HTERT RPE-1 (cell line): Measurements from ENCODE around the gene RBM45.
"Not testable (repeated sequence)": the region's sequence is repeated elsewhere in the genome, so short reads cannot be mapped to it uniquely, and the experiment has no call there.

ENCODE experiments used
- in situ Hi-C: fragments of 300-500 bp; cut with MboI; formaldehyde crosslinking; loops from 4 replicates; pipeline ENCODE4 v1.14.3; 2020; ENCODE audit warnings: low sequenced_read_pairs

RBM45 gene

DNA sequence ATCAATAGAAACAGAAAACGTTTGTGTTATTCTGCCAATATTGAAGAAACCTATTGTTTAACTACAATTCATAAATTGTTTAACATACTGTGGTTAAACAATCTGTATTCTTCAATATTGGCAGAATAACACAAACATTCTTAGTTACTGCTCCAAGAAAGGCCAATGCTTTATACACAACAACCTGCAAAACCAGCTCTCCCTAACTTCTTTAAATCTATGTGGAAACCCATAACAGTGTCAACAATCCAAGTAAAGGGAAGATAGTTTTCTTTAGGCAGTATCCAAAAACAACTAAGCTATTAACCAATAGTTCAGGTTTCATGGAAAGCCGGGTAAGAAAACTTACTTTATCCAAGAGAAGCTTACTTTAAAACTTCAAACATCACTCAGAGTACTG lies 6.2 kb upstream of the RBM45 start:
- in situ Hi-C loops: no loop called here

DNA sequence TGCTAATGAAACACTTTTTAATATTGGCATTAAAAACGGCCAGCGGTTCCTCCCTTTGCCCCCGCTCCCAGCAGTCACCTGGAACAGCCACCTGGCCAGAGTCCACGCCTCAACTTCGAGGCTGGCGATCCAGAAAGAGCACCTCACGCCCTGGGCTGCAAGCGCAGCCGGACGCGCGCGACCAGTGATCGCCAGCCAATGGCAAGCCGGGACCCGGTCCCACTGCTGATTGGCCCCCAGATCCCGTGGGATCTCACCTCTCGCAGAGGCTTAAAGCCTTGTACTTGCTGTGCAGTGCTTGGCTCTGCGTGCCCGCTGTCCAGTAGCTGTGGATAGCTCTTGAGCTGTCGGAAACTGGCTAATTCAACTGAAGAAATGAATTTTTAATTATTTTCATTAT lies 4.1 kb upstream of the RBM45 start:
- in situ Hi-C loops: no loop called here

DNA sequence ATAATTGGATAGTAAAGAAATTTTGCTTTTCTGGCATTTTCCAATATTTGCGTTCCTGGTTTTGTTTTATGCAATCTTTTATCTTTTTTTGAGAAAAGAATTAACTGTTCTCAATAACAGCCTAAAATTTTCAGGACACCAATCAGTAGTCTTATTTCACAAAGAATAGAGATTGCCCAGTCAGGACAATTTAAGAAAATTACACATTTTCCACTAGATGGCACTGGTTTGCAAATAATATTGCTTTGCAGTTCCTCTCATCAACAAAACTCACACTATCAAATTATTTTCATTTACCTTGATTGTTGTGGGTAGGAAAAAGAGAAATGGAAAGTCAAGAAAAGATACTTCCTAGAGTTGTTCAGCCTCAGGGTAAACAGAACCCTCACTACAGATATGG lies 2.4 kb upstream of the RBM45 start:
- in situ Hi-C loops: no loop called here

DNA sequence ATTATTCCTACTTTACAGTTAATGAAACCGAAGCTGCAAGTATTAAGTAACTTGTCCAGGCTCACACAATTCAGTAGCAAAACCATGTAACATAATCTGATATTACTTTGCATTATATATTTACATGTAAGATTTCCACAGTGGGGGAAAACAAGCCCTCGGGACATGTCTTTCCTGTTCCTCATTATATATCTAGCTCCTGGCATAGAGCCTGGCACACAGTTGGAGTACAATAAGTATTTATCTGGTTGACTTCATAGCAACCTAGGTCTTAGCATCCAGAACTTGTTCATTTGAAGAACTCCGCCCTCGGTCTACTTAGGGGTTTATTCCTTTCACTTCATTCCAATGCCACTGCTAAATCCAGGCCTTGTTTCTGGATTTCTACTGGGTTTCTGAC lies 1.6 kb upstream of the RBM45 start:
- in situ Hi-C loops: no loop called here

DNA sequence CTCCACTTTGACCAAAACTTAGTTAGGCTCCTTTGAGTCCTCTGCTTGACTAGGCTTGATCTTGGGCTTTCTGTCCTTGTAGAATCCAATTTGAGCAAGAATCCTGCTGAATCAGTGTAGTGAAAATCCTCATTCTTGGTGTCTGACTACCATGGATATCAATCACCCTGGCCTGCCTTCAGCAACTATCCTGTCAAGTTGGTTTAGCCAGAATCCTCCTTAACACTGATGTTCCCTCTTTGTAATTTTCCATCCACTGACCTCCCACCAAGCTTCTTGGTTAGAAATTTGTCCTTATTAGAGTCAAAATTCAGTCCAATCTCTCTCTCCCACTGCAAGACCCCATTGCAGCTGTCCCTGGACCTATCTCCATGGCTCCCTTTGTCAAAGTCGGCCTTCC lies 494 bp upstream of the RBM45 start:
- in situ Hi-C loops: no loop called here

DNA sequence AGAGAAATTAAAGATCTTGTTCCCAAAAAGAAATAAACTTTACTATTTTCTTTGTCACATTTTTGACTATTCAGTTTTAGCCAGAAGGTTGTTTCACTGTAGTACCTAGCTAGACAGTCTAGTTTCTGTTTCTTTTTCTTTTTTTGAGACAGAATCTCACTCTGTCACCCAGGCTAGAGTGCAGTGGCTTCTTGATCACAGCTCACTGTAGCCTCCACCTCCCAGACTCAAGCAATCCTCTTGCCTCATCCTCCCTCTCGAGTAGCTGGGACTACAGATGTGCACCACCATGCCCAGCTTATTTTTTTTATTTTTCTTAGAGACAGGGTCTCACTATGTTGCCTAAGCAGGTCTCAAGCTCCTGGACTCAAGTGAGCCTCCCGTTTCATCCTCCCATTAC lies 2.2 kb downstream of the RBM45 start:
- in situ Hi-C loops: no loop called here

DNA sequence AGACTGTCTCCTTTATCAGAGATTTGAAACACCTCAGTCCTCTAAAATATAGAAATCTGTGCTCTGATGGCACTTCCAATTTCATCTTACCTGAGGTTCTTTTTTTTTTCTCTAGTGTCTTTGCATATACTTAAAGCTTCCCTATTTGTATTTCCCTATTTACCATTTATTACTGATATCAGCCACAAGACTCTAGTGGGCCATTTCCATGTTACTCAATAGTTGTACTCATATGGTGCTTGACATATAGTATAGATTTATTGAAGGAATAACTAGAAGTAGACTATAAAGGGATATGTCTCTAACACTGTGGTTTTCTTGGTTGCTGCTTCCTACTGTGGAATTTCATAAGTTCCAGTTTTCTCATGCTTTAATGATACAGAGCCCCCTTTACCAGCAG lies 3.0 kb downstream of the RBM45 start:
- in situ Hi-C loops: no loop called here

DNA sequence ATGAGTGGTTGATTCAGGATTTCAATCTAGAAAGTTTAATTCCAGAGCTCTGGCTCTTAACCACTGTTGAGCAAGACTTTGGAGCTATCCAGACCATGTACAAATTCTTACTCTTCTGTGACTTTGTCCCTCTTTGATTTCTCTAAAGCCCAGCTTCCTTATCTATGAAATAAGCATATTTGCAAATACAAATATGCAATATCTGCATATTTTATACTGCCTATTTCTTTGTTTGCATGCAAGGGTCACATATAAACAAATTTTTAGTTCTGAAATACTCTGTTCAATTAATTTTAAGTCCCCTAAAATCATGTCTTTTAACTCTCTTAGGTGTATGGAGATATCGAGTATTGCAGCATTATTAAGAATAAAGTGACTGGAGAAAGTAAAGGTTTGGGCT lies 5.5 kb downstream of the RBM45 start:
- in situ Hi-C loops: no loop called here

DNA sequence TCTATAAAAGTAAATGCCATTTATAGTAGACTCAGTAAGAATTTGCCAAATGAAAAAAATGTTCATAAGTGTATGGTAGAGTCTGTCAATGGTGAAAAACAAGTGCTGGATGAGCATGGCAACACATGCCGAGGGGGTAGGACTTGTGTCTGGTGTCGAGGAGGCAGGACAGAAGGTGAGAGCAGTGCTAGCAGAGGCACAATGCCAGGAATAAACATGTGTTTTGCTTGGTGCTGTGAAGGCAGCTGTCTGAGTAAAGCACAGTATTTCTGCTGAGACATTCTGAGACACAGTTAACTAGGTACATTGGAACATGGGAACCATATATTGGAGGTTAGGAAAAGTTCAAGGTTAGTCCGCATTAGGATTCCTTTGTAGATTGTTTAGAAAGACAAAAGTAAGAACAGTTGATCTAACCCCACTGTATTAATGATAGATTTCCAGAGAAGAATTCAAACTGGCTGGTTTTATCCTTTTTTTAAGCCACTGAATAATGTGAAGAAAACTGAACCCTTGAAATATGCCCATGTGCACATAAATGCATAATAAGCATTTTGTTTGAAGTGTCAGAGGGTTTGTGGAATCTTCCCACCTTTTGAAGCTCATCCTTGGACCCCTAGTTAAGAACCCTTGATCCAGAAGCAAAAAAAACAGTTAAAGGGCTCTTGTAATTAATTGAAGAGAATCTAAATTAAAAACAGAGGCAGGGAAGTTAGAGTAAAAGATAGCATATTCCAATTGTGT lies 7.1 kb downstream of the RBM45 start:
- in situ Hi-C loops: no loop called here

DNA sequence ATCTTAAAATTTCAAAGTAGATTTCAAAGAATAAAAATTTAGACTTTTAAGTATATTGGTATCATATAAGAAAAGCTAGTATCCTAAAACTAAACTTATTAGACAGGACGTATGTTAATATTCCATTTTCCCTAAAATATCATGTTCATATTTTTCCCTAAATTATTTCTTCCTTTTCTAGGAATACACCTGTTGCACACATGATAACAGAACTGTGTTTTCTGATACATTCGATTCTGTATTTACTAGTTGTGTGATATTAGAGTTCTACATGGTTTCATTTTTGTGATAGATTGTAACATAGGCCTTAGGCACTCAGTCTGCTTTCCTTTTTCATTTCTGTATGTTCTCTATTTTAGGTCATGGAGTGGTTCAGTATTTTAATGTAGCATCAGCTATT lies 10.9 kb downstream of the RBM45 start:
- in situ Hi-C loops: no loop called here

DNA sequence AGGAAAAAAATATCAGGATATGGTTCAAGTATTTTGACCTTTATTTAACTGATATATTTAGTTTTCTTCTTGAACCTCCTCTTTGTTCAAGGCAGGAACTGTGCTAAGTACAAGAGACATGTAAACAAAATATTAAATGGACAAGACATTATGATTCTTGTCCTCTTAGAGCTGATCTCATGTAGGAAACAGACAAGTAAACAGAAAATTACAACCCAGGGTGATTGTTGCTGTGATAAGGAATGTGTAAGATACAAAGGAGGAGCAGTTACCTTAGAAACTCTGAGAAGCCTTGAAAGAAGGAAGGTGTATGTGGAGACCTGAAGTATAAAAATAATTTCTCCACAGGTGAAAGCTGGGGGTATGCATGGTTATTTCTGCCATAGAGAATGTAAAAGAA lies 12.9 kb downstream of the RBM45 start:
- in situ Hi-C loops: no loop called here

DNA sequence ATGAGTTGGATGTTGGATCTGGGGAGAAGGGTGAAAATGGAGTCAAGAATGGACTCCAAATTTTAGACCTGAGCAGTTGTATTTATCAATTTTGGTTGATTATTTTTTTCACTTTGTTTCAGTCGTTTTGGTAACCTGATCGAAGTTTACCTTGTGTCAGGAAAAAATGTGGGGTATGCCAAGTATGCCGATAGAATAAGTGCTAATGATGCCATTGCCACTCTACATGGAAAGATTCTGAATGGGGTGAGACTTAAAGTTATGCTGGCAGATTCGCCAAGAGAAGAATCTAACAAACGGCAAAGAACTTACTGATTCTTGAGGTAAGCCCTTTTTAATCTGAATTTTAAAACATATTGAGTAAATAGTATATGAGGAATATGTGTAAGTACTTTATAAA lies 13.6 kb downstream of the RBM45 start:
- in situ Hi-C loops: no loop called here

DNA sequence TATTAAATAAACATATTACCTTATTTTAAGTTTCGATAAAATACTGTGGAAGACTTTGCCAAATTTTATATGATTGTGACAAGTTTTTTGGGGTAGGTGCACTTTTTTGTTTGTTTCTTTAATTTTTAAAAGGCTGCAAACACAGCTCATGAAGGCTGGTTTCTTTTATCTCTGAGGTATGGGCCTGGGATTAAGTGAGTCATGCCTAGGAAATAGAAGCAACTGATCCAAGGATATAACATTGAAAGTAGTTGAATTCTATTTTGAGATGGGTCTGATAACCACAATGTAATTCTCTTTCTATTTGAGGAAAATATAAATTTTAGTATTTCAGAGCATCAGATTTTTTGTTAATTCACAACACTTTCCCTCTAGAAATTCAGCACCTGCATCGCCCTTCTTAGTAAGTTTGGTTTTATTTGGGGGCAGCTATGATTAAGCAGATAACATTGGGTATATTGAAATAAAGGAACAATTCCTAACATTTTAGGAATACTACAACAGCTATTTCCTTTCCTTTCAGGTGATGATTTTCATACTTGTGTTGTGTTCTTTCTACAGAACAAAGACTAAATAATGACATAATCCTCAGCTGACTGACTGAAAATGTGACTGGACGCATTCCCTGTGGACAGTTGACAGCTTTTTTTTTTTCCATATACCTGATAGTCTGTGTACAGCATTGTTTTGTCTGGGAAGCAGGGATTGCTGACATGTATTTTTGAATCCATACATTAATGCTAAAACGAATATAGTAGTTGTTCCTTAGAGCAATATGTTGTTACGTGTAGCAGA lies 16.8 kb downstream of the RBM45 start:
- in situ Hi-C loops: no loop called here

DNA sequence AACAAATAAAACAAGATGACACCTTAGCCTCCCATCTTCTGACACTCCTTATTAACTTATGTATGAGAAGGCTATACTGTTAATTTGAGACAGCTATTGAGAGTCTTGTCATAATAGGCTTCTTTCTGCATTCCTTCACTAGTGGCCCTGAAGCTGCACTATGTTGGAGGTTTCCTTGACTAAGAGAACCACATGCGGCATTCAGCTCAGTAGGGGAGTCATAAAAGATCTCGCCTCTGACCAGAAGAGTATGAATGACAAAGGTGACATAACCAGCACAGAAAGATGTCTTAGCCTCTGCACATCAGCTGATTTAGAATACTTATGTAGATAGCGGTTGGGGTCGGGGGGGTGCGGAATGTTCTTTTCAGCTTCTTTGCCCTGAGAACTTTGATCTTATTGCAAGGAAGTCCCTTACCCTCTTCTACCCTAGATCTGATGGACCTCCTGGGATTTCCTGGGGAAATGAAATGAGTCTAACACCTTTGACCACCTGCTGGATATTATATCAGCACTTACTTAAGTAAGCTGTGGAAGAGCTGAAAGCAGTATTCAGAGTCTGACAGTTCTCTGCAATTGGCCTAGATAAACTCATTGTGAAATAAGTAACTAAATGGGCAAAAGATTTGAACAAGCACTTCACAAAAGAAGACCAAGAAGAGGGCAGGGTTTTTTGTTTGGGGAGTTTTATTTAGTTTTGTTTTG lies 24.2 kb downstream of the RBM45 start:
- in situ Hi-C loops: no loop called here

DNA sequence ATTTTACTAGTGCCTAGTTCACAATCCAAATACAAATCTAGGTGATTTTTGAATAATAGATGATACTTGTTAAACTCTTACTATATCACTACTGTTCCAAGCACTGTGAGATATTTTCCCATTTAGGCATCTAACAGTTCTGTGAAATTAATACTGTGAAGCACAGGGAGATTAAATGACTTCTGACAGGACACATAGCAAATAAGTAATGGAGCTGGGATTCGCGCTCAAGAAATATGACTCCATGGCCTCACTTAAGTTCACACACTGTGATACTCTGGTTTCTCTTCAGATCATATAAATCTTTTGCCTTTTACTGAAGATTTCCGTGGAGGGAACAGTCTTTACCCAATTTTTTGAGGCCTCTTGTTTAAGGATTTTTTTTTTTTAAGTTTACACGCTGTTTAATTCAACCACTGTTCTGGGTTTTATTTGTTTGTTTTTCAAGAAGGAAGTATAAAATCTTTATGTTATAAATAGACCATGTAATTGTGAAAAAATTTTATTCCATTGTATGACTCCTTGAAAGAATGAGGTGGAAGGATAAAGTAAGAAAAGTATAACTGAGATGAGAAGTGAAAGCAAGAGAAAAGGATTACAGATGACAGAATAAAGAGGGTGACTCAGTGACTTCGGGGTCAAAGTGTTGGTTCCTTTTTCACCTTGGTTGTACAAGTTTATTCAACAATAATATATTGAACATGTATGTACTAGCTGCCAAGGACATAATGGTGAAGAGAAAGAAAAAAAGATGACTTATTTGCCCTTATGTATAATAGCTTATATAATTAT lies 30.2 kb downstream of the RBM45 start:
- in situ Hi-C loops: no loop called here

DNA sequence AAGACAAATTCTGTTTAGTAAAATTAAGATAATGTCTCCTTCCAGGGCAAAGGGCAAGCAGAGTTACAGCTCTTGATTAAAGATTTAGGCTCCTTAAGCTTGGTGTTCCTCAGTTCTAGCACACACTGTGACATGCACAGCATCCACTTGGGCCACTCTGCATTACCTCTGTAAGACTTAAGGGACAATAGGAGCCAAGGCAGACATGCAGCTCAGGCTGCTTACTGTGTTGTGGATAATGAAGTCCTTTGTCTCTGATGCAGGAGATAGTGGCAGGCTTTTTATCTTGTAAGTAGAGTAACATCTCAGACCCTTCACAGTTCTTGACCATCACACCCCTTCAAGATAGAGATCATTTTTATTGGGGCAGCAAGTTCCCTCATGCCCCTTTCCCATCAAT lies 31.2 kb downstream of the RBM45 start:
- in situ Hi-C loops: no loop called here

DNA sequence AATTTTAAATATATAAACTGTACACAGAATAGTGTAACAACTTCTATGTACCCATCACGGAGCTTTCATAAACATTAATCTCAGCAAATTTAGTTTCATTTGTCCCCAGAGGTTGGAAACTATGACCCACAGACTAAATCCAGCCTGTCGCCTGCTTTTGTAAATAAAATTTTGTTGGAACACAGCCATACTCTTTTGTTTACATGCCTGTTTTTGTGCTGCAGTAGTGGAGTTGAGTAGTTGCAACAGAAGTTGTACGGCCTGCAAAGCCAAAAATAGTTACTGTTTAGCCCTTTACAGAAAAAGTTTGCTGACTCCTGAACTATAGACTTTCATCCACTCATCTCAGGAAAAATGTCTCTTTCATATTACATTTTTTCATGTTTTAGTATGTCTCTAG lies 39.8 kb downstream of the RBM45 start:
- in situ Hi-C loops: no loop called here

DNA sequence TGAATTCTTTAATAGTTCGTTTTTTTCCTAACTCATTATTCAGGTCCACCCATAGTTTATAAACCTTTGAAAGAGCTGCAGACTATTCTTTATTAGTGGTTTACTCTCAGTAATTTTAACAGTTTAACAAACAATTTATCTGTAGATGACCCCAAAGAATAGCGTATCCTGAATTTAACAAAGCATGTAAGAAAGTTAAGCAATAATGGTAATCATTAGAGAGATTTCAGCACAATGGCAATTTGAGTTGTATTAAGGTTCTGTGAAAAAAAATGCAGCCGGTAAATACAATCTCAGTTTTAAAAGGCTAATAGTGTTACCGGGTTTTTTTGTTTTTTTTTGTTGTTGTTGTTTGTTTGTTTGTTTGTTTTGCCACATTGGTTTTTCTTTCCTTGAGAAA lies 40.3 kb downstream of the RBM45 start:
- in situ Hi-C loops: no loop called here

DNA sequence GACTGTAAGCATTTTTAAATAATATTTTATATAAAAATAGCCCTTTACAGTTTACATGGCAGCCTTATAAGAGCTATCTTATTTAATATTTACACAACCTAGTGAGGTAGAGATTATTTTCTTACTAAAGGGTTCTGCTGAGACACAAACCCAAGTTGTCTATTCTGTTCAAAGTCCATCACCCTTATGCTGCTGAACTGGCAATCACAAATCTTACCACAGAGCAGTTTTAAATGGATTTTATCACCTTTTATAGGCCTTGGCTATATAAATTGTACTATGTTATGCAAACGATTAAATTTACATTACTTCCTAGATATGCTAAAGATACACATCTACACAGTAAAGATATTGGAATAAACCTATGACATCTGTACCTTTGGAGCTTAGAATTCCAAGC lies 40.7 kb downstream of the RBM45 start:
- in situ Hi-C loops: no loop called here

DNA sequence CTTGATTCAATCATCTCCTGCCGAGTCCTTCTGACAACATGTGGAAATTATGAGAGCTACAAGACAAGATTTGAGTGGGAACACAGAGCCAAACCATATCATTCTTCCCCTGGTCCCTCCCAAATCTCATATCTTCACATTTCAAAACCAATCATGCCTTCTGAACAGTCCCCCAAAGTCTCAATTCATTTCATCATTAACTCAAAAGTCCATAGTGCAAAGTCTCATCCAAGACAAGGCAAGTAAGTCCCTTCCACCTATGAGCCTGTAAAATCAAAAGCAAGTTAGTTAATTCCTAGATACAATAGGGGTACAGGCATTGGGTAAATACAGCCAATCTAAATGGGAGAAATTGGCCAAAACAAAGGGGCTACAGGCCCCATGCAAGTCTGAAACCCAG lies 41.6 kb downstream of the RBM45 start:
- in situ Hi-C loops: not testable (repeated sequence)

DNA sequence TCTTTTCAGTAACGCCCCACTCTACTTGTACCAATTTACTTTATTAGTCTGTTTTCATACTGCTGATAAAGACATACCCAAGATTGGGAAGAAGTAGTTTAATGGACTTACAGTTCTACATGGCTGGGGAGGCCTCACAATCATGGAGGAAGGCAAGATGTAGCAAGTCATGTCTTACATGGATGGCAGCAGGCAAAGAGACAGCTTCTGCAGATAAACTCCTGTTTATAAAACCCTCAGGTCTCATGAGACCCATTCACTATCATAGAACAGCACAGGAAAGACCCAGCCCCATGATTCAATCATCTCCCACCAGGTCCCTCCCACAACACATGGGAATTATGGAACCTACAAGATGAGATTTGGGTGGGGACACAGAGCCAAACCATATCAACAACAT lies 43.3 kb downstream of the RBM45 start:
- in situ Hi-C loops: no loop called here
